GM13976 (cell line): ENCODE results near the gene F12.
"Not testable (repeated sequence)": the region's sequence is repeated elsewhere in the genome, so short reads cannot be mapped to it uniquely, and the experiment has no call there.

Experiments
- DNase-seq: peaks from one replicate; pipeline ENCODE4 v3.0.0; 2012; ENCODE audit warnings: low spot score
- in situ Hi-C: fragments of 300-500 bp; cut with MboI; formaldehyde crosslinking; loops from one replicate; pipeline ENCODE4 v1.12.0; 2022; ENCODE audit warnings: low sequenced_read_pairs, mixed read lengths, inconsistent platforms; ENCODE audit not compliant: unreplicated experiment
- TF ChIP-seq, protein P1 (sequence below): IDR thresholded peaks from 2 replicates; pipeline ENCODE4 v1.5.1; 2012; ENCODE audit warnings: borderline replicate concordance, mild to moderate bottlenecking; ENCODE audit not compliant: insufficient read depth; ENCODE audit errors: extremely low read depth, missing control alignments, control extremely low read depth

F12 gene

DNA sequence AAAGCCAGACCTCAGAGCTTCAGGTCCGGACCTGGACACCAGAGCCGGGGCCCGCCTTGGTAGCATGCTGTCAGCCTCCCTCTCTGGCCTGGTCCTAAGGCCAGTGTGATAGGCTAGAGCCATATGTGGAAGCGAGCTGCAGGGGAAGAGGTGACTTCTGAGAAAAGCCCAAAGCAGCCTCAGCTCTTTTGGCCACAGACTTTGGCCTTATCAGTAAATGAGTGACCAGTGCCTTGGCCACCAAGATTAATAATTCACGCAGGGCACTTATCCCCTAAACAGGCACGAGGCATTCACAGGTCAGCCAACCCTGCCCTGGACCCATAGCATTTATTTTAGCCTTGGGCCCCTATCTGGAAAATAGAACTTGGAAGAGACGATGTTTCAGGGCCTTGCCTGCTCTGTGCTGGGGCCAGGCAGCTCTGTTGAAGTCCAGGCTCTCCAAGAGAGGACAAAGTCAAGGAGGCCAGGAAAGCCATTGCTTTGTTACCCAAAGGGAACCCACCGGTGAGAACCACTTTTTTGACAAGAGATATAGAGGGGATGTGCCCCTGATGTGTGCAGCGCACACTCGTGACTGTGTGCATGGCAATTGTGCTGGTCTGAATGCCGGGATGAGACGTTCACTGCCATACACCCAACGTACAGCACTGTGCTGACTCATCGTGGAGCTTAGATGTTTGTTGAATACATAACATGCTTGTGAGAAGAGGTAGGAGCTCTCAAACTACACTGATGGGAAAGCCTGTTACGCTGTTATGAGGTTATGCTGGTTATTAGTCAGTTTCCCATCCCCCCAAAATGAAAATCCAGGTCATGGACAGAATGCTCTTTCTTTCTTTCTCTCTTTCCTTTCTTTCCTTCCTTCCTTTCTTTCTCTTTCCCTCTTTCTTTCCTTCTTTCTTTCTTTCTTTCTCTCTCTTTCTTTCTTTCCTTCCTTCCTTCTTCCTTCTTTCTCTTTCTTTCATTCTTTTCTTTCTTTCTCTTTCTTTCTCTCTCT, 30.2 kb downstream of the F12 start:
- in situ Hi-C loops = no loop called here
- TF ChIP-seq, protein P1, sequence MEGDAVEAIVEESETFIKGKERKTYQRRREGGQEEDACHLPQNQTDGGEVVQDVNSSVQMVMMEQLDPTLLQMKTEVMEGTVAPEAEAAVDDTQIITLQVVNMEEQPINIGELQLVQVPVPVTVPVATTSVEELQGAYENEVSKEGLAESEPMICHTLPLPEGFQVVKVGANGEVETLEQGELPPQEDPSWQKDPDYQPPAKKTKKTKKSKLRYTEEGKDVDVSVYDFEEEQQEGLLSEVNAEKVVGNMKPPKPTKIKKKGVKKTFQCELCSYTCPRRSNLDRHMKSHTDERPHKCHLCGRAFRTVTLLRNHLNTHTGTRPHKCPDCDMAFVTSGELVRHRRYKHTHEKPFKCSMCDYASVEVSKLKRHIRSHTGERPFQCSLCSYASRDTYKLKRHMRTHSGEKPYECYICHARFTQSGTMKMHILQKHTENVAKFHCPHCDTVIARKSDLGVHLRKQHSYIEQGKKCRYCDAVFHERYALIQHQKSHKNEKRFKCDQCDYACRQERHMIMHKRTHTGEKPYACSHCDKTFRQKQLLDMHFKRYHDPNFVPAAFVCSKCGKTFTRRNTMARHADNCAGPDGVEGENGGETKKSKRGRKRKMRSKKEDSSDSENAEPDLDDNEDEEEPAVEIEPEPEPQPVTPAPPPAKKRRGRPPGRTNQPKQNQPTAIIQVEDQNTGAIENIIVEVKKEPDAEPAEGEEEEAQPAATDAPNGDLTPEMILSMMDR = no peak
- DNase-seq = peak; percentile 72

DNA sequence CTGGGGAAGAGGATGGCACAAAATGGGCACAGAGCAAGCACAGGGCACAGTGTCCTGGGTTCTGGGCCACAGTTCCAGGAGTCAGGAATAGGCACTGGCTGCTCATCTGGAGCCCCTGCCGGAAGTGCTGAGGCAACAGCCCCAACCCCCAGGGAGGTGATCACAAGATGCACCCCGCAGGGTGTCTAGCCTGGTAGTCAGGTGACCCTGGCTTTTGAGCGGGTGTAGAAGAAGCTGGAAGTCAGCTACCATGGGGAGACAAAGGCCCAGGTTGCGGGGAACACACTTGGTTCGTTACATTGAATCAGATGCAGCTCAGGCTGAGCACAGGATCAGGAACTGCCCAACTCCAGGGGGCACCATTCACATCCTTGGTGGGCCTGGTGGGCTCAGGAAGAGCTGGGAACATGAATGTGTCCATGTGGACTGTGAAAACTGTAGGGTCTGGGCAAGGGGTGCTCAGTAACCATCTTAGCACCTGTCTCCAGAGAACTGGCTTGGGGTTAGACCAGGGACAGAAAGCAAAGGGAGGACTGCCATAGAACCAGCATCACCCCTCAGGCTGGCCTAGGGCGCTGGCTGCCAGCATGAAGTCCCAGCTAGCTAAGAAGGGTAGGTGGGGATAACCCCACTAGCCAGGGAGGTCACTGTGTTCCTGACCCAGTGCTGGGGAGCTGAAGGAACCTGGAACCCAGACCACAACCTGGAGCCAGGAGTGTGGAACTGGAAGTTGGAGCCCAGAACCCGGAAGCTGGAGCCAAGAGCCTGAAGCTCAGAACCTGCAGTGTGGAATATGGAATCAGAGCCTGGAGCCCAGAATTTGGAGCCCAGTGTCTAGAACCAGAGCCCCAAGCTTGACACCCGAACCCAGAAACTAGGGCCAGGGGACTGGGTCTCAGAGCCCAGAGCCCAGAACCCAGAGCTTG, 31.2 kb downstream of the F12 start:
- in situ Hi-C loops = no loop called here
- TF ChIP-seq, protein P1 = no peak
- DNase-seq = no peak

DNA sequence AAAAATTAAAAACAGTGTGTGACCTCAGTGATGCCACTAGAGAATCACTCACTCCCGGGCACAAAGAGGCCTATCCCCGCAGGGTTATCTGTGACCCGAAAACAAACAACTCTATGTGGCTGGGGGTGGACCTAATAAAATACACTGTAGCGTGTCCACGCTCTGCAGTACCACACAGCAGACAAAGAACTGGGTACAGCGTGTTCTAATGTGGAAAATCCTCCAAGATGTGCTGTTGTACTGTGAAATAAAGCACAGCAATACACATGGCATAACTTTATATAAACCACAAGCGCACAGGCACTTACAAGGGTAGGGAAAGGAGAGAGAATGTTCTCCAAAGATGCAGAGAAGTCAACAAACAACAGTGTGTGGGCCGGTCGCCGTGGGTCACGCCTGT, 33.3 kb downstream of the F12 start:
- in situ Hi-C loops = no loop called here
- no peak for DNase-seq
- TF ChIP-seq, protein P1 = no peak

DNA sequence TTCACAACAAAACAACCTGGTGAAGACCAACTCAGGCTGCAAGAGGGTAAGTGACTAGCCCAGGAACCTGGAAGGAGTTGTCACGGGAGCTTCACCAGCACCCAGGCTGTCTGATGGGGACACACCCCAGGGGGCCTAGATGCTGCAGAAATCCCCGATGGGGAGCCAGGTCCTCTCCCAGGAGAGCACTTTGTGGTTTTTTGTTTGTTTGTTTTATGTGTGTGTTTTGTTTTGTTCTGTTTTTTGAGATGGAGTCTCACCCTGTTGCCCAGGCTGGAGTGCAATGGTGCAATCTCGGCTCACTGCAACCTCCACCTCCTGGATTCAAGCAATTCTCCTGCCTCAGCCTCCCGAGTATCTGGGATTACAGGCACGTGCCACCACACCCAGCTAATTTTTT, 33.8 kb downstream of the F12 start:
- DNase-seq, in situ Hi-C loops: not testable (repeated sequence)

DNA sequence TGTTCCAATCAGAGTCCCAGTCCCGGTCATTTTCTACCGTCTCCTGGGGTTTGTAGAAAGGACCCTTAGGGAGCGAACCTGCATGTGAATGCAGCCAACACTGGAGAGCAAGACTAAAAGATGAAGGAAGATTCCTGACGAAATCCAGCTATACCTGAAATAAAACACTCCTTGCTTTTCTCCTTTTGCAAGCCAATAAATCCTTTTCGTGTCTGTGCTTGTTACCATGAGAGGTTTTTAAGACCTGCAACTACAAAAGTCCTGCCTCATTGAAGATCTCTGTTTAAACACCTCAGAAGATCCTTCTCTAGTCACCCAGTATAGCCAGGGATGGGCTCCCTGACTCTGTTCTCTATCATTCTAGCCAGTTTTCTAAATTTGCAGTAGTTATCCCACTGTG, 35.2 kb downstream of the F12 start:
- in situ Hi-C loops = no loop called here
- TF ChIP-seq, protein P1 = no peak
- no peak for DNase-seq

DNA sequence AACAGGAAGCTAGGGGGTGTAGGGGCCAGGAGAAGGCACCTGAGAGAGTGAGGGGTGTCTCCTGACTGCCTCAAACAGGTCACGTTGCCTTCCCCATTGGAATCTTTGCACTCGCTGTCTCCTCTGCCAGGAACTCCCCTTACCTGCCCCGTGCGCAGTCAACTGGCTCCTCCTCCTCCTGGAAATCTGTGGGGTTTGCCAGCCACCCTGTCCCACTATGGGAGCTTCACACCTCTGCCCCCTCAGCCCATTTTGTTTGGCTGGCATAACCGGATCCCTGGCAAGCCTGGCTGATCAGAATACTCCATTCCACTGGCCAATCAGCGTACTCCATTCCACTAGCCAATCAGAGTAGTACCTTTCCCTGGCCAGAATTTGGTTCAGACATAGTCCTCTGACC, 35.6 kb downstream of the F12 start:
- no peak for DNase-seq
- in situ Hi-C loops = no loop called here
- TF ChIP-seq, protein P1 = no peak
